B cell (primary cell): ENCODE measurements around the gene ESR1. TPM values are rescaled to one million over a fixed set of nuclear protein-coding genes. Genes with fewer than 3 reads are reported as not detected.

Experiments used
- ATAC-seq: fragments of 200-7000 bp; cut with Tn5 transposase; one replicate; pipeline ENCODE4 v1.10.0; 2021; ENCODE audit warnings: low read depth, mild to moderate bottlenecking, moderate number of reproducible peaks, moderate library complexity
- CTCF ChIA-PET: fragments of 350-600 bp; sonication (Branson Sonifier 250); formaldehyde crosslinking; loops from one replicate; lab custom pipeline; 2021; ENCODE audit warnings: antibody characterized with exemption, inconsistent platforms; lab: Charles Lee
- POLR2A ChIA-PET: fragments of 350-600 bp; sonication (Branson Sonifier 250); formaldehyde crosslinking; loops from one replicate; lab custom pipeline; 2021; ENCODE audit warnings: antibody characterized with exemption; lab: Charles Lee
- DNase-seq: peaks from one replicate; pipeline ENCODE4 v3.0.0; 2013
- H2AFZ ChIP-seq: 2 replicates; pipeline ENCODE4 v1.6.1; 2012; ENCODE audit warnings: mild to moderate bottlenecking, low read depth, low read length; ENCODE audit not compliant: insufficient read depth, poor library complexity, severe bottlenecking
- H3K27ac ChIP-seq, 2 donors: 1 replicate in 1 of 2; 2 replicates in 1 of 2; pipeline ENCODE4 v1.5.1; 2012 to 2013; ENCODE audit warnings: low read length in 2 of 2, mild to moderate bottlenecking in 2 of 2, moderate library complexity in 1 of 2
- H3K27me3 ChIP-seq, 4 experiments: fragments of 200-600 bp in 1 of 4; sonication (generic) in 1 of 4; replicated peaks in 1 of 4; 1 replicate in 2 of 4; 2 replicates in 2 of 4; pipeline versions ENCODE4 v1.6.1 to v1.7.0; 2013 to 2016; ENCODE audit warnings: low read length in 3 of 4, mild to moderate bottlenecking in 2 of 4, mixed read lengths in 1 of 4, moderate library complexity in 1 of 4; ENCODE audit not compliant: insufficient read depth in 4 of 4, control insufficient read depth in 3 of 4; ENCODE audit errors: control extremely low read depth in 1 of 4
- H3K36me3 ChIP-seq, 2 experiments: replicated peaks in 1 of 2; 1 replicate in 1 of 2; 2 replicates in 1 of 2; pipeline versions ENCODE4 v1.6.1 to v1.7.1; 2013; ENCODE audit warnings: low read length in 1 of 2; ENCODE audit not compliant: insufficient read depth in 2 of 2, control insufficient read depth in 1 of 2; ENCODE audit errors: control extremely low read depth in 1 of 2, extremely low read depth in 1 of 2
- H3K4me1 ChIP-seq, 2 donors: fragments of 200-600 bp in 1 of 2; sonication (generic) in 1 of 2; 1 replicate in 1 of 2; 2 replicates in 1 of 2; pipeline versions ENCODE4 v1.5.1 to v1.6.1; 2013 to 2017; ENCODE audit warnings: low read length in 2 of 2; ENCODE audit not compliant: control insufficient read depth in 2 of 2, insufficient read depth in 2 of 2
- H3K4me2 ChIP-seq: replicated peaks from 2 replicates; pipeline ENCODE3; 2012; ENCODE audit warnings: mild to moderate bottlenecking, low read depth, low read length; ENCODE audit not compliant: poor library complexity, severe bottlenecking
- H3K4me3 ChIP-seq, 5 experiments: fragments of 200-600 bp in 1 of 5; sonication (generic) in 1 of 5; 1 replicate in 3 of 5; 2 replicates in 2 of 5; pipeline versions ENCODE4 v1.5.1 to v1.7.0; 2011 to 2016; ENCODE audit warnings: low read length in 4 of 5, mild to moderate bottlenecking in 4 of 5, low read depth in 2 of 5, control low read depth in 1 of 5, moderate library complexity in 1 of 5; ENCODE audit not compliant: insufficient read depth in 1 of 5; ENCODE audit errors: control extremely low read depth in 1 of 5, extremely low read depth in 1 of 5
- H3K79me2 ChIP-seq: fragments of 200-600 bp; sonication (generic); one replicate; pipeline ENCODE4 v1.6.0; 2016; ENCODE audit warnings: low read length; ENCODE audit not compliant: control insufficient read depth, insufficient read depth
- H3K9ac ChIP-seq: fragments of 200-600 bp; sonication (generic); 2 replicates; pipeline ENCODE4 v1.6.1; 2017; ENCODE audit warnings: mild to moderate bottlenecking, low read length, moderate library complexity
- H3K9me3 ChIP-seq, 3 donors: one replicate each; pipeline versions ENCODE4 v1.6.1 to v1.7.1; 2013; ENCODE audit warnings: low read length in 2 of 3; ENCODE audit not compliant: control insufficient read depth in 2 of 3, insufficient read depth in 1 of 3; ENCODE audit errors: control extremely low read depth in 1 of 3
- H4K20me1 ChIP-seq: 2 replicates; pipeline ENCODE4 v1.6.0; 2012; ENCODE audit warnings: mild to moderate bottlenecking, low read length; ENCODE audit not compliant: insufficient read depth, control insufficient read depth, poor library complexity, severe bottlenecking
- H3K27ac Mint-ChIP-seq: one replicate; pipeline ENCODE4 v1.8.0; 2021; ENCODE audit warnings: mixed read lengths
- H3K27me3 Mint-ChIP-seq: one replicate; pipeline ENCODE4 v1.8.0; 2021; ENCODE audit warnings: mixed read lengths
- H3K4me1 Mint-ChIP-seq: one replicate; pipeline ENCODE4 v1.8.0; 2021; ENCODE audit warnings: mixed read lengths
- H3K4me3 Mint-ChIP-seq: one replicate; pipeline ENCODE4 v1.8.0; 2021; ENCODE audit warnings: mixed read lengths
- H3K9me3 Mint-ChIP-seq: one replicate; pipeline ENCODE4 v1.8.0; 2022; ENCODE audit warnings: mixed read lengths; ENCODE audit not compliant: insufficient read depth
- EZH2 ChIP-seq: IDR thresholded peaks from 2 replicates; pipeline ENCODE4 v1.6.1; 2012; ENCODE audit warnings: borderline replicate concordance, low read depth, mild to moderate bottlenecking, moderate library complexity, low read length; ENCODE audit not compliant: insufficient read depth, poor library complexity, severe bottlenecking
- WGBS: methylation state at CpG from one replicate; pipeline ENCODE4 v1.1.5; 2013; ENCODE audit warnings: missing lambda C conversion rate; ENCODE audit not compliant: insufficient coverage; 5-methylcytosine and 5-hydroxymethylcytosine counted together
- intact Hi-C: fragments of 100-400 bp; cut with micrococcal nuclease; formaldehyde crosslinking; loops from one replicate; pipeline ENCODE4 v1.10.0; 2022
- polyA plus RNA-seq: library from polyadenylated mRNA; depleted of rRNA; stranded (reverse); fragments of >200 nt; gene quantifications from 2 replicates; pipeline ENCODE4 v1.2.3, GENCODE V29; 2012
- total RNA-seq, 2 donors: library from RNA; stranded (reverse); fragments of 120-200 nt in 1 of 2; gene quantifications; 1 replicate in 1 of 2; 2 replicates in 1 of 2; pipeline versions ENCODE4 v1.2.3 to v1.2.4, GENCODE V29; 2013 to 2022
- TF ChIP-seq, protein P1 (sequence below): fragments of 200-600 bp; IDR thresholded peaks from one replicate; pipeline ENCODE4 v1.8.0; 2022; ENCODE audit warnings: antibody characterized with exemption, mild to moderate bottlenecking

The ESR1 gene
- total and polyA plus RNA-seq, 2 donors (not counting 1 experiment from before 2014, with no cell fraction given): 0.46 to 5.9 TPM

DNA sequence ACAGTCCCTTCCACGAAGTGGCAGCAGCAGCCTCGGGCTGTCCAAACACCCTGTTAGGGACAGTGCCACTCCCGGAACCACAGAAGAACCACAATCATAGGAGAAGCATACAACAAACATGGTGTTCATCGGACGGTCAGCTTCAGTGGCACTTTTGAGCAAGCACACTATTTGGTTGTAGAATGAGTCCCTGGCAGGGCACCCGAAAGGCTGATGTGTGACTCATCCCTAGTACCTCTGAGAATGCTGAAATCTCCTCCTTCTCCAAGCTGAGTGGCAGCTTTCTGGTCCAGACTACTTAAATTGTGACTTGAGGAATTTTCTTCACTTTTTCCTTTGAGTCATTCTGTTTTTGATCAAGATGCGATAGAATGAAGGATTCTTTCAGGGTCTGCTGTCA lies 282.5 kb downstream of the ESR1 start:
- Histone ChIP-seq H3K9ac (no peak overlapping the region), H3K79me2 (no peaks in the 10 kb centered on the region), H2AFZ (no peak overlapping the region), H3K4me2 (no peak overlapping the region), H3K36me3 (no peaks in the 10 kb centered on the region), H3K4me1 (no peaks in the 10 kb centered on the region), H3K9me3 (no peaks in the 10 kb centered on the region), H3K27me3 (no peaks in the 10 kb centered on the region), H3K27ac (no peak overlapping the region), H4K20me1 (no peaks in the 10 kb centered on the region), H3K4me3 (no peak overlapping the region)
- Mint-ChIP-seq H3K4me1 (no peaks in the 10 kb centered on the region), H3K27ac (no peak overlapping the region), H3K27me3 (no peaks in the 10 kb centered on the region), H3K4me3 (no peak overlapping the region), H3K9me3 (no peaks in the 10 kb centered on the region)
- ChIA-PET CTCF (no interaction called here), POLR2A (no interaction called here)
- TF ChIP-seq, protein P1, sequence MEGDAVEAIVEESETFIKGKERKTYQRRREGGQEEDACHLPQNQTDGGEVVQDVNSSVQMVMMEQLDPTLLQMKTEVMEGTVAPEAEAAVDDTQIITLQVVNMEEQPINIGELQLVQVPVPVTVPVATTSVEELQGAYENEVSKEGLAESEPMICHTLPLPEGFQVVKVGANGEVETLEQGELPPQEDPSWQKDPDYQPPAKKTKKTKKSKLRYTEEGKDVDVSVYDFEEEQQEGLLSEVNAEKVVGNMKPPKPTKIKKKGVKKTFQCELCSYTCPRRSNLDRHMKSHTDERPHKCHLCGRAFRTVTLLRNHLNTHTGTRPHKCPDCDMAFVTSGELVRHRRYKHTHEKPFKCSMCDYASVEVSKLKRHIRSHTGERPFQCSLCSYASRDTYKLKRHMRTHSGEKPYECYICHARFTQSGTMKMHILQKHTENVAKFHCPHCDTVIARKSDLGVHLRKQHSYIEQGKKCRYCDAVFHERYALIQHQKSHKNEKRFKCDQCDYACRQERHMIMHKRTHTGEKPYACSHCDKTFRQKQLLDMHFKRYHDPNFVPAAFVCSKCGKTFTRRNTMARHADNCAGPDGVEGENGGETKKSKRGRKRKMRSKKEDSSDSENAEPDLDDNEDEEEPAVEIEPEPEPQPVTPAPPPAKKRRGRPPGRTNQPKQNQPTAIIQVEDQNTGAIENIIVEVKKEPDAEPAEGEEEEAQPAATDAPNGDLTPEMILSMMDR: no peak
- TF ChIP-seq EZH2: no peak
- DNase-seq (no peak), ATAC-seq (no peak)
- intact Hi-C loops: no loop called here
- WGBS: 97% methylated on average over 6 of the region's 7 CpGs

DNA sequence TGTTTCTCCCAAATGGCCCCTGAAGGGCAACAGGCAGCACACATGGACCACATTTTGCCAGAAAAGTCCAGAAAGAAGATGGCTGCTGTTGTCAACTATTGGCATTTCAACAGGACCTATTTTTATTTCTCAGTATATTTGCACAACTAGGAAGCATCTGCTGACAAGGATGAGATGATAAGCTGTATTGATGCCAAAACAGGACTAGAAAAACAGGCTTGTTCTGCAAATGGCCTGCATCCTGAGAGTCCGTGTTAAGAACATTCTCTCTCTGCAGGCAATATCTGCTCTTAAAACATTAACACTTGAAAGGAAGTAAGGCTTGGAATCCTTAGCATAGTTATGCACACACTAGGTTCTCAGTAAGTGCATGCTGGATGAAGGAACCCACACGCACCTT lies 283.7 kb downstream of the ESR1 start:
- no peak overlapping the region for H3K27ac Mint-ChIP-seq
- no peak for ATAC-seq
- no peaks in the 10 kb centered on the region for H3K79me2 ChIP-seq
- no peaks in the 10 kb centered on the region for H3K4me1 ChIP-seq
- no peaks in the 10 kb centered on the region for H4K20me1 ChIP-seq
- H3K4me3 Mint-ChIP-seq: no peak overlapping the region
- H3K4me3 ChIP-seq: no peak overlapping the region
- TF ChIP-seq EZH2: no peak
- TF ChIP-seq, protein P1: no peak
- H3K9me3 ChIP-seq: no peaks in the 10 kb centered on the region
- H3K9me3 Mint-ChIP-seq: no peaks in the 10 kb centered on the region
- no peak overlapping the region for H2AFZ ChIP-seq
- no peaks in the 10 kb centered on the region for H3K36me3 ChIP-seq
- H3K4me1 Mint-ChIP-seq: no peaks in the 10 kb centered on the region
- DNase-seq: no peak
- H3K27me3 ChIP-seq: no peaks in the 10 kb centered on the region
- no peak overlapping the region for H3K27ac ChIP-seq
- no peaks in the 10 kb centered on the region for H3K27me3 Mint-ChIP-seq
- ChIA-PET POLR2A (no interaction called here), CTCF (no interaction called here)
- 100% methylated on average over 1 of the region's 2 CpGs for whole genome bisulfite sequencing
- H3K9ac ChIP-seq: no peak overlapping the region
- no peak overlapping the region for H3K4me2 ChIP-seq
- intact Hi-C loops: no loop called here
